Naive thymus-derived CD8-positive, alpha-beta T cell (primary cell): ENCODE results near the gene RHBDF2. TPM values are rescaled to one million over a fixed set of nuclear protein-coding genes. Genes with fewer than 3 reads are reported as not detected.

Experiments used
- ATAC-seq, 2 donors: fragments of 150-1000 bp; cut with Tn5 transposase in 1 of 2; sonication (Bioruptor Pico), chemical (Tn5 transposase) in 1 of 2; 1 replicate in 1 of 2; 2 replicates in 1 of 2; pipeline ENCODE4 v1.10.0; 2021; ENCODE audit warnings: mild to moderate bottlenecking in 2 of 2, moderate library complexity in 2 of 2
- POLR2A ChIA-PET: fragments of 350-600 bp; sonication (Branson Sonifier 250); formaldehyde crosslinking; loops from one replicate; lab custom pipeline; 2021; ENCODE audit warnings: antibody characterized with exemption; lab: Charles Lee
- DNase-seq, 10 donors: peaks; one replicate each; pipeline versions ENCODE4 v3.0.0 to v3.0.0-alpha.2; 2020 to 2022
- H3K27ac Mint-ChIP-seq, 10 donors: one replicate each; pipeline ENCODE4 v1.8.0; 2020 to 2022; ENCODE audit warnings: mild to moderate bottlenecking in 10 of 10, mixed read lengths in 10 of 10, moderate library complexity in 4 of 10, inconsistent platforms in 1 of 10
- H3K27me3 Mint-ChIP-seq, 5 donors: one replicate each; pipeline ENCODE4 v1.8.0; 2021 to 2022; ENCODE audit warnings: mixed read lengths in 5 of 5
- H3K36me3 Mint-ChIP-seq, 3 donors: one replicate each; pipeline ENCODE4 v1.8.0; 2020 to 2022; ENCODE audit warnings: mixed read lengths in 3 of 3, mild to moderate bottlenecking in 2 of 3, inconsistent platforms in 1 of 3
- H3K4me1 Mint-ChIP-seq, 4 donors: one replicate each; pipeline ENCODE4 v1.8.0; 2021 to 2022; ENCODE audit warnings: mixed read lengths in 4 of 4
- H3K4me3 Mint-ChIP-seq, 10 donors: one replicate each; pipeline ENCODE4 v1.8.0; 2020 to 2022; ENCODE audit warnings: mild to moderate bottlenecking in 10 of 10, mixed read lengths in 10 of 10, moderate library complexity in 6 of 10, inconsistent platforms in 1 of 10
- H3K9me3 Mint-ChIP-seq, 9 donors: one replicate each; pipeline ENCODE4 v1.8.0; 2020 to 2022; ENCODE audit warnings: mixed read lengths in 9 of 9, mild to moderate bottlenecking in 3 of 9, inconsistent platforms in 1 of 9, moderate library complexity in 1 of 9
- polyA plus RNA-seq, 3 donors: library from polyadenylated mRNA; unstranded; fragments of 300-500 nt; fragmentation: Illumina TruSeq; gene quantifications; one replicate each; pipeline ENCODE4 v1.2.3, GENCODE V29; 2021
- total RNA-seq, 8 experiments: library from RNA in 2 of 8; stranded (reverse) in 2 of 8; gene quantifications; one replicate each; pipeline ENCODE4 v1.2.3 and lab custom pipeline; 2021 to 2026

The RHBDF2 gene
- total and polyA plus RNA-seq, 5 experiments from 2014 or later: 4.8 to 62.4 (median 10.2) TPM

- Mint-ChIP-seq H3K9me3 (no peaks in the 10 kb centered on the region), H3K27me3 (no peaks in the 10 kb centered on the region), H3K27ac (no peak overlapping the region), H3K36me3 (peaks cover 0 to 20% (median 2%) of the 10 kb centered on the region in 3 donors), H3K4me1 (peaks cover 19 to 56% (median 26%) of the 10 kb centered on the region in 4 donors), H3K4me3 (no peak overlapping the region)
- POLR2A ChIA-PET: no interaction called here
- ATAC-seq: no peak
- DNase-seq: no peak
These were observed 67.5 kb downstream of the RHBDF2 start for GRCh38 chr17:76433693-76434092.

GRCh38 chr17:76432712-76433336 is 68.4 kb downstream of the RHBDF2 start:
- peak overlapping the region in 3 of 10 donors; percentile 12 to 48 (median 21) for H3K27ac Mint-ChIP-seq
- POLR2A ChIA-PET: no interaction called here
- H3K36me3 Mint-ChIP-seq: peaks cover 0 to 19% (median 6%) of the 10 kb centered on the region in 3 donors
- no peaks in the 10 kb centered on the region for H3K9me3 Mint-ChIP-seq
- ATAC-seq: peak; percentile 47 to 60
- H3K27me3 Mint-ChIP-seq: no peaks in the 10 kb centered on the region
- H3K4me3 Mint-ChIP-seq: no peak overlapping the region
- DNase-seq: no peak
- peaks cover 17 to 58% (median 23%) of the 10 kb centered on the region in 4 donors for H3K4me1 Mint-ChIP-seq

GRCh38 chr17:76432004-76432403 is 69.2 kb downstream of the RHBDF2 start:
- H3K9me3 Mint-ChIP-seq: no peaks in the 10 kb centered on the region
- no peak overlapping the region for H3K4me3 Mint-ChIP-seq
- H3K36me3 Mint-ChIP-seq: peaks cover 0 to 16% (median 6%) of the 10 kb centered on the region in 3 donors
- POLR2A ChIA-PET: no interaction called here
- no peaks in the 10 kb centered on the region for H3K27me3 Mint-ChIP-seq
- H3K4me1 Mint-ChIP-seq: peaks cover 19 to 66% (median 23%) of the 10 kb centered on the region in 4 donors
- no peak overlapping the region for H3K27ac Mint-ChIP-seq
- ATAC-seq (no peak), DNase-seq (no peak)

GRCh38 chr17:76431509-76431908 is 69.7 kb downstream of the RHBDF2 start:
- Mint-ChIP-seq H3K36me3 (peaks cover 0 to 16% (median 6%) of the 10 kb centered on the region in 3 donors), H3K9me3 (no peaks in the 10 kb centered on the region), H3K4me3 (no peak overlapping the region), H3K27ac (no peak overlapping the region), H3K27me3 (no peaks in the 10 kb centered on the region), H3K4me1 (peaks cover 19 to 68% (median 25%) of the 10 kb centered on the region in 4 donors)
- POLR2A ChIA-PET: interaction anchor here (0.8 kb wide), 1 partner anchor 19 kb away, joined by 3 read pairs; no protein-coding TSS in a partner anchor
- ATAC-seq (no peak), DNase-seq (no peak)

- Mint-ChIP-seq H3K36me3 (peaks cover 0 to 9% (median 4%) of the 10 kb centered on the region in 3 donors), H3K27me3 (no peaks in the 10 kb centered on the region), H3K4me1 (peaks cover 13 to 60% (median 24%) of the 10 kb centered on the region in 4 donors), H3K4me3 (no peak overlapping the region), H3K27ac (peak overlapping the region in 4 of 10 donors; percentile 20 to 71 (median 51)), H3K9me3 (no peaks in the 10 kb centered on the region)
- ATAC-seq: no peak
- POLR2A ChIA-PET: no interaction called here
- DNase-seq: no peak
These were observed 72.7 kb downstream of the RHBDF2 start for GRCh38 chr17:76428511-76428910.

- Mint-ChIP-seq H3K4me3 (peak overlapping the region in 1 of 10 donors; percentile 5), H3K4me1 (peaks cover 18 to 57% (median 28%) of the 10 kb centered on the region in 4 donors), H3K27ac (peak overlapping the region in 4 of 10 donors; percentile 8 to 71 (median 52)), H3K9me3 (no peaks in the 10 kb centered on the region), H3K27me3 (no peaks in the 10 kb centered on the region), H3K36me3 (peaks cover 0 to 13% (median 4%) of the 10 kb centered on the region in 3 donors)
- POLR2A ChIA-PET: interaction anchor here (0.6 kb wide), 2 partner anchors 16 to 436 kb away, joined by 3 to 4 read pairs; no protein-coding TSS in a partner anchor
- DNase-seq (no peak), ATAC-seq (no peak)
These were observed 73.6 kb downstream of the RHBDF2 start for GRCh38 chr17:76427501-76428231.

- H3K27me3 Mint-ChIP-seq: no peaks in the 10 kb centered on the region
- peak overlapping the region in 2 of 10 donors; percentile 8 to 71 for H3K27ac Mint-ChIP-seq
- ATAC-seq (no peak), DNase-seq (no peak)
- H3K36me3 Mint-ChIP-seq: peaks cover 0 to 13% (median 4%) of the 10 kb centered on the region in 3 donors
- H3K9me3 Mint-ChIP-seq: no peaks in the 10 kb centered on the region
- peaks cover 17 to 57% (median 26%) of the 10 kb centered on the region in 4 donors for H3K4me1 Mint-ChIP-seq
- H3K4me3 Mint-ChIP-seq: no peak overlapping the region
- POLR2A ChIA-PET: interaction anchor here (0.6 to 0.7 kb wide), 2 partner anchors 17 to 27 kb away, joined by 3 read pairs; no protein-coding TSS in a partner anchor
These were observed 74.4 kb downstream of the RHBDF2 start for GRCh38 chr17:76426853-76427252.

- H3K27me3 Mint-ChIP-seq: no peaks in the 10 kb centered on the region
- ATAC-seq (no peak), DNase-seq (no peak)
- H3K27ac Mint-ChIP-seq: peak overlapping the region in 4 of 10 donors; percentile 57 to 84 (median 79)
- H3K9me3 Mint-ChIP-seq: no peaks in the 10 kb centered on the region
- H3K4me3 Mint-ChIP-seq: peak overlapping the region in 1 of 10 donors; percentile 34
- peaks cover 20 to 66% (median 33%) of the 10 kb centered on the region in 4 donors for H3K4me1 Mint-ChIP-seq
- H3K36me3 Mint-ChIP-seq: peaks cover 0 to 4% (median 0%) of the 10 kb centered on the region in 3 donors
- POLR2A ChIA-PET: interaction anchor here (0.6 kb wide), 1 partner anchor 284 kb away, joined by 6 read pairs; no protein-coding TSS in a partner anchor
These were observed 78.4 kb downstream of the RHBDF2 start for GRCh38 chr17:76422860-76423259.

- Mint-ChIP-seq H3K4me3 (no peak overlapping the region), H3K9me3 (no peaks in the 10 kb centered on the region), H3K27me3 (no peaks in the 10 kb centered on the region), H3K36me3 (peaks cover 0 to 8% (median 0%) of the 10 kb centered on the region in 3 donors), H3K4me1 (peaks cover 24 to 66% (median 37%) of the 10 kb centered on the region in 4 donors), H3K27ac (peak overlapping the region in 5 of 10 donors; percentile 57 to 84 (median 74))
- ATAC-seq: no peak
- POLR2A ChIA-PET: no interaction called here
- DNase-seq: no peak
These were observed 78.8 kb downstream of the RHBDF2 start for GRCh38 chr17:76422406-76422805.

- no peaks in the 10 kb centered on the region for H3K9me3 Mint-ChIP-seq
- DNase-seq (no peak), ATAC-seq (no peak)
- H3K4me1 Mint-ChIP-seq: peaks cover 20 to 58% (median 35%) of the 10 kb centered on the region in 4 donors
- peak overlapping the region in 4 of 10 donors; percentile 43 to 83 (median 57) for H3K27ac Mint-ChIP-seq
- POLR2A ChIA-PET: no interaction called here
- H3K27me3 Mint-ChIP-seq: no peaks in the 10 kb centered on the region
- peak overlapping the region in 1 of 10 donors; percentile 54 for H3K4me3 Mint-ChIP-seq
- peaks cover 0 to 12% (median 0%) of the 10 kb centered on the region in 3 donors for H3K36me3 Mint-ChIP-seq
These were observed 80.2 kb downstream of the RHBDF2 start for GRCh38 chr17:76421044-76421407.
